Testis (tissue), 2 donors: Measurements from ENCODE around the gene GLIPR1.

Experiments
- CTCF ChIP-seq, 3 experiments: fragments of 450-650 bp in 2 of 3; fragments of 200-600 bp in 1 of 3; sonication (generic) in 1 of 3; IDR thresholded peaks; one replicate each; pipeline ENCODE4 v1.5.1; 2016 to 2019; ENCODE audit warnings: antibody characterized with exemption in 3 of 3, mild to moderate bottlenecking in 2 of 3, moderate library complexity in 1 of 3
- POLR2A ChIP-seq: fragments of 450-650 bp; IDR thresholded peaks from one replicate; pipeline ENCODE4 v1.6.1; 2017; ENCODE audit warnings: antibody characterized with exemption, mild to moderate bottlenecking, moderate library complexity

DNA sequence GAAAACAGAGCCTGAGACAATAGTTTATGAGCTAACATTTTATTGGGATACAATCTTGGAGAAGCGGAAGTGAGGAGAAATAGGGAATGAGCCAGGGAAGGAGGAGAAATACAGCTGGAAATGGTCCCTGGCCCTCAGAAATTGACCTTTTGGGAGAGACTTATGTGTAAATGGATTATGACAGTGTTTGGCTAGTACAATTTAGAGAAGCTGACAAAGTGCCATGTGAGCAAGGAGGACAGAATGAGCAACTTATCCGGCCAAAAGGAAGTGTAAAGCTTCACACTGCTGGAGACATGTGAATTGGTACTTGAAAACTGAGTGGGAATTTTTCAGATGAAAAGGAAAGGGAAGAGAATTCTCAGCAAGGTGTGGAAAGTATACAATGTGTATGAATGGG lies 2.9 kb downstream of the GLIPR1 start:
- TF ChIP-seq CTCF (IDR thresholded peaks at IDR 0.05) (no peak), POLR2A (no peak)
